Kidney (tissue), 14 donors: Measurements from ENCODE around the gene AARSD1. TPM values are rescaled to one million over a fixed set of nuclear protein-coding genes. Genes with fewer than 3 reads are reported as not detected.
"Not testable (repeated sequence)": the region's sequence is repeated elsewhere in the genome, so short reads cannot be mapped to it uniquely, and the experiment has no call there.

Experiments used
- DNase-seq, 5 donors: peaks; one replicate each; pipeline ENCODE4 v3.0.0-alpha.2; 2013 to 2020
- FAIRE-seq: peaks from 2 replicates; lab custom pipeline; 2012; peaks lifted over from hg19 to GRCh38; lab: Jason Lieb, UNC
- H3K27ac ChIP-seq, 2 donors: one replicate each; pipeline ENCODE4 v1.7.0; 2013; ENCODE audit warnings: low read depth in 2 of 2, low read length in 2 of 2, inconsistent platforms in 1 of 2
- H3K27me3 ChIP-seq: one replicate; pipeline ENCODE4 v1.7.1; 2013; ENCODE audit warnings: low read length, inconsistent platforms; ENCODE audit not compliant: control insufficient read depth, insufficient read depth
- H3K36me3 ChIP-seq, 3 donors: one replicate each; pipeline versions ENCODE4 v1.7.0 to v1.7.1; 2013; ENCODE audit warnings: low read length in 3 of 3, control low read depth in 1 of 3, inconsistent platforms in 1 of 3; ENCODE audit not compliant: insufficient read depth in 3 of 3, control insufficient read depth in 2 of 3
- H3K4me1 ChIP-seq, 3 donors: one replicate each; pipeline versions ENCODE4 v1.7.0 to v1.7.1; 2013; ENCODE audit warnings: low read length in 3 of 3, inconsistent platforms in 1 of 3, low read depth in 1 of 3; ENCODE audit not compliant: control insufficient read depth in 2 of 3, insufficient read depth in 2 of 3
- H3K4me3 ChIP-seq, 3 donors: one replicate each; pipeline versions ENCODE4 v1.7.0 to v1.8.1; 2013; ENCODE audit warnings: low read length in 3 of 3, control low read depth in 1 of 3, inconsistent platforms in 1 of 3
- H3K9ac ChIP-seq, 3 donors: one replicate each; pipeline versions ENCODE4 v1.7.0 to v1.7.1; 2013; ENCODE audit warnings: low read length in 3 of 3, control low read depth in 1 of 3, inconsistent platforms in 1 of 3
- H3K9me3 ChIP-seq, 3 donors: one replicate each; pipeline versions ENCODE4 v1.7.0 to v1.7.1; 2013; ENCODE audit warnings: low read length in 3 of 3, control low read depth in 1 of 3, inconsistent platforms in 1 of 3; ENCODE audit not compliant: control insufficient read depth in 2 of 3, insufficient read depth in 1 of 3
- intact Hi-C: fragments of 100-400 bp; cut with DNase I; formaldehyde crosslinking; loops from one replicate; pipeline ENCODE4 v1.11.1; 2022
- polyA plus RNA-seq: library from polyadenylated mRNA; stranded (reverse); fragments of 350-450 nt; fragmentation: Illumina TruSeq; extraction: RNeasy Lipid Tissue Mini Kit (QIAGEN cat#74804); gene quantifications from one replicate; pipeline ENCODE4 v1.2.3, GENCODE V29; 2014; ENCODE audit warnings: low read depth, low replicate concordance; ENCODE audit not compliant: insufficient read depth
- total RNA-seq: library from RNA; stranded (reverse); fragmentation: NEBNext Ultra II Directional; extraction: Animal tissue kit (Norgen Biotek cat#: 25700); gene quantifications from one replicate; pipeline ENCODE4 v1.2.1, GENCODE V29; 2021
- TF ChIP-seq, protein P1 (sequence below): IDR thresholded peaks from 3 replicates; pipeline ENCODE4 v1.5.1; 2012; ENCODE audit warnings: mild to moderate bottlenecking, moderate library complexity, borderline replicate concordance; ENCODE audit not compliant: insufficient read depth; ENCODE audit errors: extremely low read depth
- donor health status: control.
- donor health status: control.
- donor health status: control.
- donor health status: control.
- donor health status: control.
- donor health status: DM: yes; HTN: yes; CAD: no.
- donor health status: Normal renal cell carcinoma (clear cell type).

The AARSD1 gene
- total and polyA plus RNA-seq, 2 donors from 2014 or later: 35.8 to 45.6 TPM

GRCh38 chr17:42915288-42915687 is 49.0 kb downstream of the AARSD1 start:
- H3K27me3 ChIP-seq, H3K4me3 ChIP-seq, H3K9me3 ChIP-seq, intact Hi-C loops, H3K36me3 ChIP-seq, H3K4me1 ChIP-seq, FAIRE-seq, DNase-seq, H3K9ac ChIP-seq, H3K27ac ChIP-seq: not testable (repeated sequence)

DNA sequence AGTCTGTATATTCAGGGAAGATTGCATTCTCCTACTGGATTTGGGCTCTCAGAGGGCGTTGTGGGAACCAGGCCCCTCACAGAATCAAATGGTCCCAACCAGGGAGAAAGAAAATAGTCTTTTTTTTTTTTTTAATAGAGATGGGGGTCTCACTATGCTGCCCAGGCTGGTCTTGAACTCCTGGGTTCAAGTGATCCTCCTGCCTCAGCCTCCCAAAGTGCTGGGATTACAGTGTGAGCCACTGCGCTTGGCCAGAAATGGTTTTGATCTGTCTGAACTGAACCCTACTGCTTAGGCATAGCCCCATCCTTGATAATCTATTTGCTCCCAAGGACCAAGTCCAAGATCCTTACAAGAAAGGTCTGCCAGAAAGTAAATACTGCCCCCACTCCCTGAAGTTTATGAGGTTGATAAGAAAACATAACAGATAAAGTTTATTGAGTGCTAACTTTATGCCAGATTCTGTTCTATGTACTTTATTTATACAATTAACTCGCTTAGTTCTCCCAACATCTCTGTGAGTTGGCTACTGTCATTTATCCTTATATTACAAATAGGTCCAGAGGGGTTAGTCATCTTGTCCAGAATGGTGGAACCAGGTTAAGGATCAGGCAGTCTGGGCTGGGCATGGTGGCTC is 50.2 kb downstream of the AARSD1 start:
- Histone ChIP-seq H3K9ac (no peak overlapping the region), H3K27me3 (no peaks in the 10 kb centered on the region), H3K27ac (no peak overlapping the region), H3K9me3 (no peaks in the 10 kb centered on the region), H3K4me3 (no peak overlapping the region), H3K4me1 (peaks cover 3 to 5% (median 3%) of the 10 kb centered on the region in 3 donors), H3K36me3 (peaks cover 0 to 6% (median 0%) of the 10 kb centered on the region in 3 donors)
- TF ChIP-seq, protein P1, sequence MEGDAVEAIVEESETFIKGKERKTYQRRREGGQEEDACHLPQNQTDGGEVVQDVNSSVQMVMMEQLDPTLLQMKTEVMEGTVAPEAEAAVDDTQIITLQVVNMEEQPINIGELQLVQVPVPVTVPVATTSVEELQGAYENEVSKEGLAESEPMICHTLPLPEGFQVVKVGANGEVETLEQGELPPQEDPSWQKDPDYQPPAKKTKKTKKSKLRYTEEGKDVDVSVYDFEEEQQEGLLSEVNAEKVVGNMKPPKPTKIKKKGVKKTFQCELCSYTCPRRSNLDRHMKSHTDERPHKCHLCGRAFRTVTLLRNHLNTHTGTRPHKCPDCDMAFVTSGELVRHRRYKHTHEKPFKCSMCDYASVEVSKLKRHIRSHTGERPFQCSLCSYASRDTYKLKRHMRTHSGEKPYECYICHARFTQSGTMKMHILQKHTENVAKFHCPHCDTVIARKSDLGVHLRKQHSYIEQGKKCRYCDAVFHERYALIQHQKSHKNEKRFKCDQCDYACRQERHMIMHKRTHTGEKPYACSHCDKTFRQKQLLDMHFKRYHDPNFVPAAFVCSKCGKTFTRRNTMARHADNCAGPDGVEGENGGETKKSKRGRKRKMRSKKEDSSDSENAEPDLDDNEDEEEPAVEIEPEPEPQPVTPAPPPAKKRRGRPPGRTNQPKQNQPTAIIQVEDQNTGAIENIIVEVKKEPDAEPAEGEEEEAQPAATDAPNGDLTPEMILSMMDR: no peak
- FAIRE-seq: no peak
- intact Hi-C loops: no loop called here
- DNase-seq: no peak

GRCh38 chr17:42913522-42913921 is 50.7 kb downstream of the AARSD1 start:
- no peak overlapping the region for H3K27ac ChIP-seq
- peaks cover 0 to 5% (median 3%) of the 10 kb centered on the region in 3 donors for H3K4me1 ChIP-seq
- no peaks in the 10 kb centered on the region for H3K9me3 ChIP-seq
- H3K36me3 ChIP-seq: peaks cover 0 to 6% (median 0%) of the 10 kb centered on the region in 3 donors
- no peak overlapping the region for H3K4me3 ChIP-seq
- no peak for DNase-seq
- no peak overlapping the region for H3K9ac ChIP-seq
- no peak for FAIRE-seq
- intact Hi-C loops: no loop called here
- H3K27me3 ChIP-seq: no peaks in the 10 kb centered on the region
- TF ChIP-seq, protein P1: no peak

DNA sequence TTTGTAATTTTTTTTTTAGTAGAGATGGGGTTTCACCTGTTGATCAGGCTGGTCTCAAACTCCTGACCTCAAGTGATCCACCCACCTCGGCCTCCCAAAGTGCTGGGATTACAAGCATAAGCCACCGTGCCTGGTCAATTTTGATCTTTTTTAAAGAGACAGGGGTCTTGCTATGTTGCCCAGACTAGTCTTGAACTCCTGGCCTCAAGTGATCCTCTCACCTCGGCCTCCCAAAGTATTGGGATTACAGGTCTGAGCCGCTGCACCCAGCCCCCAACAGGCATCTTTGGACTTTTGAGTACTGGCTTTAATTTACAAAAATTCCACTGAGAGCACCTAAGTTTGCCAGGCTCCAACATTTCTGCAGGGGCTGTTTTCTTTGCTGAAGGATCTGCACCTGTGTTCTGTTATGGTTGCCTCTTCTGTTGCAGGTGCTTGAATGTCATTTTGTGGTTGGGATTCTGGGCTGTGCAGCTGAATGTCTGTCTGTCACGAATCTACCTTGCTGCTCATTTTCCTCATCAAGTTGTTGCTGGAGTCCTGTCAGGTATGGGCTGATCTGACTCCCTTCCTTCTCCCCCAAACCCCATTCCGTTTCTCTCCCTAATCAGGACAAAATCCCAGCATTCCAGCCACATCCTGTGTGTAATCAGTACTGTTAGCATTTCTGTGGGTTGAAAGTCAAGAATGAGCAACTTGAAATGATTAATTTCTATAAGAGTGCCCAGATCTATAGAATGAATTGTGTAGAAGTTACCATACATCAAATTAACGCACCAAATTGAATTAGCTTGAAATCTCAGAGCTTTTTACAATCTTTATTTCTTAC is 55.2 kb downstream of the AARSD1 start:
- H3K27me3 ChIP-seq: no peaks in the 10 kb centered on the region
- H3K4me3 ChIP-seq: no peak overlapping the region
- peaks cover 0 to 3% (median 2%) of the 10 kb centered on the region in 3 donors for H3K4me1 ChIP-seq
- H3K36me3 ChIP-seq: peaks cover 0 to 6% (median 0%) of the 10 kb centered on the region in 3 donors
- FAIRE-seq (no peak), DNase-seq (no peak)
- H3K9me3 ChIP-seq: no peaks in the 10 kb centered on the region
- TF ChIP-seq, protein P1: no peak
- intact Hi-C loops: no loop called here
- H3K9ac ChIP-seq: no peak overlapping the region
- H3K27ac ChIP-seq: no peak overlapping the region
